HG03571 (cell line): Measurements from ENCODE around the gene EEF2.

Experiments used
- ATAC-seq: cut with Tn5 transposase; IDR thresholded peaks from one replicate; pipeline ENCODE4 v1.9.1; 2021; ENCODE audit not compliant: unreplicated experiment

EEF2 gene

DNA sequence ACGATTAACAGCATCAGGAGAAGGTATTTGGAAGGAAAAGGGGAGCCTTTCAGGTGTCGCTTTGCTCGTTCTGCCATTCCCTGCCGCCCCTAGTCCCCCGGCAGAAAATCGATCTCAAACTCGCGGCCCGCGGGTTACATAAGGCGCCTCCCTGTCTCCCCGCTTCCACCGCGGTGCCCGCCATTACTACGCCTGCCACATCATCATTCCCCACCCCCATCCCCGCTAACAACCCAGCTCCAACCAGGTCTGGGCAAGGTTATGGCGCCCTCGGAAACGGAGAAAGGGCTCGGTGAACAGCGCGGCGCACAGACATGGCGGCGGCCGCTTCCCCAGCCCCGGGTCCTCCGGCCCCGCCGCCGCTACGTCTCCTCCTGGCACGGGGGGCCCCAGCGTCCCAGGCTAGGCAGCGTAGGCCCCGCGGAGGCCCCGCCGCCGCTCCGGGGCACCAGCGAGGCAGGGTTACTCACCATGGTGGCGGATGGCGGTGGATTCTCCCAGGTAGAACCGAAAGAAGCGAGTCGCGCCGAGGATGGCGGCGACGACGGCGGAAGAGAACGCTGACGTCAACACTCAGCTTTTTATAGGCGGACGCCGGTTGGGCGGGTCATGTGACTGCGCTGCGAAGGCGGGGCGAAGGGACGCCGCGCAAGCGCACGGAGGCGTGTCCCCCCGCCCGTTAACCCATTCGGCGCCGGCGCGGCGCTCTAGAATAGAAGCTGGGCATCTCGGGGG, at the start of gene EEF2:
Gene EEF2 (minus strand): TSS at position 556 of the 735 bp plus-strand sequence. CDS start 83 bp downstream, at position 473.
- peak; percentile 40 for ATAC-seq

DNA sequence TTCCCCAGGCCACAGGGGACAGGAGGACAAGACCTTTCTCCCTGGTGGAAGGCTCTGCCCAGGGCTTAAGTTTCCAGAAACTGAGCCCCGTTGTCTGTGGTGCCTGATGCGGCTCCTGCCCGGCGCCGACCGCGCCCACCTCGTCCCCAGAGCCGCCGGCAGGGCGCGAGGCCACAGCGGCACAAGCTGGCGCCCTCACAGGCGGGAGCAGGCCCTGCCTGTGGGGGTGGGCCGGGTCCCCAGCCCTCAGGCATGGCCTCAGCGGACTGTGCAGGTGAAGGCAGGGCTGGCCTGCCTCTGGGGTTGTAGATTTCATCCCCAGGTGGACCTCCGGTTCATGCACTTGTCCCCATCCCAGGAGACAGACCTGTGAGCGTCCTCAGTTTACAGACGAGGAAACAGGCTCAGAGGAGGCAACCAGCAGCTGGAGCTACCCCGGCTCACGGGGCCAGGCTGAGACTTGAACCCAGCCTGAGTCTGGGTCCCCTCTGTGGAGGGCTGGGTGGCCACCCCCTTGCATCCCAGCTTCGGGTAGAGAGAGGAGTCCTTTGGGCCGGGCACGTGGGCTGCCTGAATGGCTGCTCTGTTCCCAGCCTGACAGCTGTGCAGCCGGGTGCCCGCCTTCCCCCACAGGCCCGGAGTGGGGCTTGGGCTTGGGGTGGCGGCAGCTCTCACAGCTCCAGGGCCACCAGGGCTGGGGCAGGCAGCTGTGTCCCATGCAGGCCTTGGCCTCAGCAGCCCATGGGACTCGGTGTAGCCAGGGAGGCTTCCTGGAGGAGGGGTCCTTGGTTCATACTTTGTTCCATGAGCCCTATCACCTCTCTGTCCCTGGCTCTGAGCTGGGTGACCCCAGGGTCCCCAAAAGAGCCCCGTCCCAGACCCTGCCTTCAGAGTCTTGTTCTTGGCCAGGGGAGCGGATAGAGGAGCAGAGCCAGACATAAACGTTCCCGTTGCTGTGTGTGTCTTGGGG, 49.1 kb upstream of the EEF2 start:
- no peak for ATAC-seq

DNA sequence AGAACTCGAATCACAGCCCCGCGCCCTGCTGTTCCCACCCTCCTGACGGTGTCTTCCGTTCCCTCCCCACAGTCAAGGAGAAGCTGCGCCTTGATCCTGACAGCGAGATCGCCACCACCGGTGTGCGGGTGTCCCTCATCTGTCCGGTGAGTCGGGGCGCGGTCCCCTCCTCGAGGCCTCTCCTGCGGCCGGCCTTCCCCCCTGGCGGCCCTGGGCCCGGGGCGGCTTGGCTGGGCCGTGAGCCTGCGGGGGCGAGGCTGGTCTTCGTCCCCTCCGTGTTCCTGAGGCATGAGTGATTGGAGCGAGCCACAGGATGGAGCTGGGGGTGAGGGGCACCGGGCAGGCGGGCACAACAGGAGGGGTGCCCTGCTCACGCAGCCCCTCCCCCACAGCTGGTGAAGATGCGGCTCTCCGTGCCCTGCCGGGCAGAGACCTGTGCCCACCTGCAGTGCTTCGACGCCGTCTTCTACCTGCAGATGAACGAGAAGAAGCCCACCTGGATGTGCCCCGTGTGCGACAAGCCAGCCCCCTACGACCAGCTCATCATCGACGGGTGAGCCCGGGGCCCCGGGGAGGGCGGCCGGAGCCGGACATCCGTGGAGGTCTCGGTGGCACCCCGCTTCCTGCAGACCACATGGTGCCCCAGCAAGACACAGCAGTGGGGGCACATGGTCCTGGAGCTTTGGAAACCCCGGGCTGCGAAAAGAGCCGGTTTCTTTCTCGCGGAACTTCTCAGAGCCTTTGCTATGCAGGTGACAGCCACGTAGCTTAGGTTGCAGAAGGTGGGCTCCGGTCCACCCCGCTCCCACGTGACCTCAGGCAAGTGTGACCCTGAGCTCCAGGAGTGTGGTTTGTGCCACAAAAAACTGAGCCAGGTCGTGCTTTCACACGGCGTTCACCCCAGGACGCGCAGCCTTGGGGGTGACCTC, 48.0 kb upstream of the EEF2 start:
- ATAC-seq = no peak

DNA sequence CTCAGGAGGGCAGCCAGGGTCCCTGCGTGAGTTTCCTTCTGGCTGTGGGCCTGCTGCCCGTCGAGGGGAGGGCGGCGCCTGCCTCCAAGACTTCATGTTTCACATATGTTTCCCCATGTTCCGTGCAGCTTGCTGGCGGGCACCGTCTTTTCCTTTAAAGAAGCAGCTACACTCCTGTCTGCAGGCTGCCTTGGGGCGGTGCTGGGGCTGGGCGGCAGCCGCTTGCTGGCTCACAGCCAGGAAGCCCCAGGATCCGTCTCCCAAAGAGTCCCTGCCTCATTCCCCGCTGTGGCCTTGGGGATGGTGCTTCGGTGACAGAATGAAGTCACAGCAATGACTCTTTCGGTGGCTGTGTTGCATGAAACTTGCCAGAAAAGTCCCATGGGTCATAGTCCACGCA, 47.2 kb upstream of the EEF2 start:
- no peak for ATAC-seq

DNA sequence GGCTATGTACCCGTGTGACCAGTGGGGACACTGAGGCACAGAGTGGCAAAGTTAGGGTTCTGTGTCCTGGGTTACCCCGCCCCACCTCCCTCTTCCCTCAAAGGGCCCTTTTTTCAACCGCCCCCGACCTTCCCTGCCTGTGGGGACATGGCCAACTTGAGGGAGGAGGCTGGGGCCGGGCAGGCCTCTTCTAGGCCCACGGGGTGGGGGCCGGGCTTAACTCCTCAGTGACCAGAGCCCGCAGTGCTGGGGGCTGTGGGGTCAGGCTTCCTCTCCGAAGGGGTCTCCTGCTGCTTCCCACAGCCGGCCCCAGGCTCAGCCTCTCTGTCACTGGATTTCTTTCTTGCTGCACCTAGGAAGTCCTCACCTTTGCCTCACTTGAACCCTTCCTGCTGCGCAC, 46.2 kb upstream of the EEF2 start:
- no peak for ATAC-seq

DNA sequence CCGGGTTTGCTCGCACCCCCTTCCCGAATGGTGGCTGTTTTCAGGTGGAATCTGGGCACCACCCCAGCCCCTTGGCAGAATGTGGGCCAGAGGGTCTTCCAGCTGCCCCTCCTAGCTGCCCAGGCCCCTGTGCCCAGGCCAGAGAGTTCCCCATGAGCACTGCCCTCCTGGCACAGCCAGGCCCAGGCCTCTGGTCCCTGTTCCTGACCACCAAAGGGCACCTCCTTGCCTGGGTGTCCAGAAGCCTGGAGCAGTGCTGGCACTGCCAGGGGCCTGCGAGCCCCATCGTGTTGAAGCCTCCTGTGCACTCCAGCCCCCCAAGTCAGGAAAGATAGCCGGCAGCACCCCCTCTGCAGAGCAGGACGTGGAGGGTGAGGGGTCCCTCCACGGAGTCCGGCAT, 45.7 kb upstream of the EEF2 start:
- ATAC-seq = no peak

DNA sequence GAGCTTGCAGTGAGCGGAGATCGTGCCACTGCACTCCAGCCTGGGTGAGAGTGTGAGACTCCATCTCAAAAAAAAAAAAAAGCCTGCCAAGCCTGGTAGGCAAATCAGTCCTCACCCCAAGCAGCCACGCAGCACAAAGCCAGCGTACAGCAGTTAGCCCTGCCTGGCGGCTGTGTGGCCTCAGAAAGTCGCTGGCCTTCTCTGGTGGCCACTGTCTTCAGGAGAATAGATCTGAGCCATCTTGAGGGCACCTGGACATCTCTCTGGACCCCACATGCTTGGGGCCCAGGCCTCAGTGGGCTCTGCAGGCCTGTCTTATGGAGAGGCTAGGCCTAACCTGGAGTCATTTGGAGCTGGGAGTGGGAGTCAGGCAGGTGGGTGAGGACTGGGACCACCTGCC, 45.3 kb upstream of the EEF2 start:
- ATAC-seq = no peak

DNA sequence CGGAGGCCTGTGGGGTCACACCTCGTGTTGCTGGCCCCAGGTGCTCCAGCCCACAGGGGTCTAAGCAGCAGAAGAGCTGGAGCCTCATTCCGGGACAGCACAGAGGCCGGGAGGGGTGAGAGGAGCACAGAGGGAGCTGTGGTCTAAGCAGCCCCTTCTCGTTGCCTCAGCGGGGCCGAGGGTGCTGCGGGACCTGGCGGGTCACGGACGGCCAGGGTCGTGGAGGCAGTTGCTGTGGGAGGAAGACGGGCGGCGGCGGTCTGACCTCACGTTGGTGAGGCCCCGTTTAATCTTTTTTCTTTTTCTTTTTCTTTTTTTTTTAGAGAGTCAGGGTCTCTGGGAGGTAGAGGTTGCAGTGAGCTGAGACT, 44.0 kb upstream of the EEF2 start:
- no peak for ATAC-seq

DNA sequence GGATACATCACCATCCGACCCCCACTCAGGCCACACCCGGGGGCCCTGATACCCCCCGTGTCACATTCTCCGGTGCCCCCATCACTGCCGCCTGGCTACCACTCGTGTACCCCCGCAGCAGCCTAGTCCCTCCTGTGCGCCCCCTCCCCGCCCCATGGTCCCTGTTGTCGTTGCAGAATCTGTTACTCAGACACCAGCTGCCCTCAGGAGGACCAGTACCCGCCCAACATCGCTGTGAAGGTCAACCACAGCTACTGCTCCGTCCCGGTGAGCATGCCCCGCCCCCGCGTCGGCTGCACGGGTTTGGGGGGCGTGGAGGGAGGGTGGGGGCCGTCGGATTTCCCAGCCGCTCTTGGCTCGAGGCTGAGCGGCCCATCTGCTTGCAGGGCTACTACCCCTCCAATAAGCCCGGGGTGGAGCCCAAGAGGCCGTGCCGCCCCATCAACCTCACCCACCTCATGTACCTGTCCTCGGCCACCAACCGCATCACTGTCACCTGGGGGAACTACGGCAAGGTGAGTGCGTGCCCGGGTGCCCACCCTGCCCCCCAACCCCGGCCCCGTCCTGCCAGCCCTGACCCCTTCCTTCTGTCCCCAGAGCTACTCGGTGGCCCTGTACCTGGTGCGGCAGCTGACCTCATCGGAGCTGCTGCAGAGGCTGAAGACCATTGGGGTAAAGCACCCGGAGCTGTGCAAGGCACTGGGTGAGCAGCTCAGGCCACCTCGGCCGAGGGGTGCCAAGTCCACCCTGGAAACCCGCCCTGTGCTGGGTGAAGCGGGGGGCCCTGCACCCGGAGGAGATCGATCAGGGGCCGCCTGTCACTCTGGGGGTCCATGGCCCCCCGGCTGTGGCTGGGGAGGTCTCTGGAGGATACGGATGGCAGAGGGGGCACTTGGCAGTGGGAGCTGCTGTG, 43.3 kb upstream of the EEF2 start:
- ATAC-seq = no peak

DNA sequence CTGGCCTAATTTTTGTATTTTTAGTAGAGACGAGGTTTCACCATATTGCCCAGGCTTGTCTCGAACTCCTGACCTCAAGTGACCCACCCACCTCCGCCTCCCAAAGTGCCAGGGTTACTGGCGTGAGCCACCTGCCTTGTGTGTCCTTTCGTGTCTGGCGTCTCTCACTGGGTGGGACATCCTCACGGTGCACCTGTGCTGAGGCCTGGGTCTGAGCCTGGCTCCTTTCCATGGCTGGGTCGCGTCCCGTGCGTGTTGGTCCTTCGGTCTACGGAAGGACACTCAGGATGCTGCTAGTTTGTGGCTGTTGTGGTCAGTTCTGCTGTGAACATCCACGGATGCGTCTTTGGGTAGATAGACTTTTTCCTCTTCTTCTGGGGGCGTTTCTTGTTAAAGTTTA, 41.9 kb upstream of the EEF2 start:
- ATAC-seq = no peak

DNA sequence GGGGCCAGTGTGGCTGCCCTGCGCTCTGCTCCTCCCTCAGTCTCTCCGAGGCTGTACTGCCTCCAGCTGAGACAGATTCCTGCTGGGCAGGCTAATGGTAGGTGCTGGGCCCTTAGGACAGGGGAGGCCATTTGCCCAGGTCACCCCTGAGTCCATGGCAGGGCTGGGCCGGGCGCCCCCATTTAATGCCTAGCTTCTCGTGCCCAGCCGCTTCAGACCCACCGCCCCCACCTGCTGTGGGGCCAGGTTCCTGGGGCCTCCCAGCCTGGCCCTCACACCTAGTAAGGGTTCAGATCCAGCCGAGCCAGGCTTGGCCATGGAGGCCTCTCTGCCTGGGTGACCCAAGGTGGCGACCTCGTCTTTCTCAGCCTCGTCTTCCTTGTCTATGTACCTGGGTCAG, 40.1 kb upstream of the EEF2 start:
- no peak for ATAC-seq

DNA sequence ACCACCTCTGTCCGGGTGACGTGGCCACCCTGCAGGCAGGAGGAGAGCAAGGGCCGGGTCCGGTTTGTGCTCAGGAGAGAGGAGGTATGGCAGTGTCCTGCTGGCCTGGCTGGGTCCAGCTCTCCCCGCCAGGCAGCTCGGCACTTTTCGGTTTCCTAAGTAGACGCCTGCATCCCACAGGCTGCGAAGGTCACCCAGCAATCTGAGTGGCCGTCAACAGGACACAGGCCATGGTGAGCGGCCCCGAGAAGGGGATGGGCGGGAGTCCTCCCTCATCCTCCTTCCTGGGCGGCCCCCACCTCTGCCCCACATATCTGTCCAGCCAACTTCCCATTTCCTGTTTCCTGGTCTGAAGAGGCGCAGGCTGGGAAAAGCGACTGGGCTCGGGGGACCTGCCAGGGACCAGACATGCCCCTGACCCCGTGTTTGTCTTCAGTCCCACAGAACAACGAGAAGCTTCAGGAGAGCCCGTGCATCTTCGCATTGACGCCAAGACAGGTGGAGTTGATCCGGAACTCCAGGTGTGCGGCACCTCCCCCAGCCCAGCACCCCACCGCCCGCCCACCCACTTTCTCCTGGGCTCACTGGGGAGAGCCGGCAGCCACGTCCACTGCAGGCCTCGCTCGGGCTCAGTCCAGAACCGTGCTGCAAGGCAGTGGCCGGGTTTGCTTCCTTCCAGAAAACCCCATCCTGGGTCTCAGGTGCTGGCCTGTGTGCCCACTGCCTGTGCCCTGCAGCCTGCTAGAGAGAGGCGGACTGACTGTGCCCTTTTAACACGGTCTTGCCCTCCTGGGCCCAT, 38.5 kb upstream of the EEF2 start:
- no peak for ATAC-seq

DNA sequence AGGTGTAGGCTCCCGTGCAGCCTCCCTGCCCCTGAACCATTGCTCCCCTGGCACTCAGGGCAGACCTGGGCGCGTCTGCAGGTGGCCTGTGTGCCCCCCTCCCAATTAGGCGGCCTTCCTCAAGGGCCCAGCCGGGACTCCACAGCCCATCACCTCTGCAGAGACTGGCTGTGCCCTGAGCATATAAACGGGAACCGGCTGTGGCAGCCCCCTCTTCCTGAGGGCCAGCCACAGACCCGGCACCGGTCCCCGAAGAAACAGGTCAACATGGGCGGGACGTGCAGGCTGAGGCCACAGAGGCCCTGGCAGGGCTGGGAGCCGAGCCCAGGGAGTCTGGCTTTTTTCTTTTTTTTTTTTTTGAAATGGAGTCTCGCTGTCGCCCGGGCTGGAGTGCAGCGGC, 34.3 kb upstream of the EEF2 start:
- ATAC-seq = no peak

DNA sequence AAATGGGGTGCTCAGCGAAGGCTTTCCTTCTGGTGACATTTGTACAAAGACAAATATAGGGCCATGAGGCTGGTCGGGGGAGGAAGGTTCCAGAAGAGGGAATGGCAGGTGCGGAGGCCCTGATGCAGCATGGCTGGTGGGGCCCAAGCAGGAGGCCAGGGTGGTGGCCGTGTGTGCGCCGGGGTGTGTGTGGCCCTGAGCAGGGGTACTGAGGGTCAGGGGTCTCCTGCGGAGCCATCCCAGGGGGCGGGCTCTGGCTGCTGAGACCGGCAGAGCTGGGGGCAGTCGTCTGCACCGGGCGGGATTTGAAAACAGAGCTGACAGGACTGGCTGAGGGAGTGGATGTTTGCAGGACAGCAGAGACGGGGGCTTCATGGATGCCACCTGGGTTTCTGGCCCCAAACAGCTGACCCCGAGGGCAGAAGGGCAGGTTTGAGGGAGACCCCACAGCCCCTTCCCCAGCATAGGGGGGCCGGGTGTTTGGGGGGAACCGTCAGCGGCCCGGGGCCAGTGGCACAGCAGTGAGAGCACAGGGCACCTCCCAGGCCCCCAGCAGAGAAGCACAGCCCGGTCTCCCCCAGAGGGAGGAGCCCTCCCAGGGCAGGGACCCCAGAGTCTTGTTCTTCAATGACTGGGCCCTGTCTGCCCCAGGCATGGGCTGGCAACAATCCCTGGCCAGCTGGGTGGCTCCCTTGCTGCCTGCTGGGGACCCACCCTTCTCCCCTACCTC, 33.7 kb upstream of the EEF2 start:
- ATAC-seq = no peak

DNA sequence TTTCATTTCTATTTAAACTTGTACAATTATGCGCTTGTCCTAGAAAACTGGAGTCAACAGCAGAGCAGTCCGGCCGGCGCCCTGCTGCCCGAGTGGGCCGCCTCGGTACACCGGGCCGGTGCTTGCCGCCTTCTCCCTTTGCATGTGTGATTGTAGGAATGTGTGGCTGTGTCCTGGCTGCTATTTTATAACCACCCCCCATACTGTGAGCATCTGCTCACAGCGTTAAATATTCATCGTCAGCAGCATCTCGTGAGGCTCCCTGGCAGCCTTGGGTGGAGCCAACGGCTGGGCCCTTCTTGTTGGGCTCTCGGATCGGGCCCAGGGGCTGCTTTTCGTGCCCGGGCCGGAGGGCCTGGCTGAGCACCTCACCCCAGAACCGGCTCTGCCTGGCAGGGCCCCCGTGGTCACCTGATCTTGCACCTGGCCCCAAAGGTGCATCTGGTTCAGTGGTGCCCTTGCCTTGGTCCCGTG, 32.9 kb upstream of the EEF2 start:
- no peak for ATAC-seq

DNA sequence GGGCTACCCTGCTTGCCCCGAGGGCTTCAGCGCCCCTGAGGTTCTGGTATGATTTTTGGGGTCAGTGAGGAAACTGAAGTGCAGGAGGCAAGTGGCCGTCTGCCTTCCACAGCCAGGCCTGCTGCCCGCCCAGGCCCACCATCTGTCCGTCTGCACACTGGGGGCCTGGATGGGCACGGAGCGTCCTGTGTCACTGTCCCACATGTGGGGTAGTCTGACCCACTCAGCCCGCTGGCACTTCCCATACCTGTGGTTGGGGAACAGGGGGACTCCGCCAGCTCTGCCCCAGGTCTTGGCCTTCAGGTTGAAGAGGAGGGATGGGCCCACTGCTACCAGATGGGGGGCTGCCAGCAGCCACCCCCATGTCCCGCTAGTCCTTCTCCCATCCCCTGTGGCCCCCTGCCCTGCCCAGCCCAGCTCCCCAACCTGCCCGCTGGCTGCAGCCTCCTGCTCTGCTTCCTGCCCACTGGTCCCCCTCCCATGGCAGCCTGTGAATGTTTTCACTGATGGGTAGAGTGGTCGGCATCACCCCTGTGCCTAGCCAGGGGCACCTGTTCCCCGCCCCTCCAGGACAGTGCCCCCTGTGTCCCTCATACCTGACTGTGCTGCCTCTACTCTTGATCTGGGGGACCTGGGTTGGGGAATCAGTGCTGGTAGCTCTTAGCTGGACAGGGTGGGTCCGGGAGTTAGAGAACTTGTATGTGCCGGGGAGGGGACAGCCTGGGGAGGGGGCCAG, 31.8 kb upstream of the EEF2 start:
- no peak for ATAC-seq

DNA sequence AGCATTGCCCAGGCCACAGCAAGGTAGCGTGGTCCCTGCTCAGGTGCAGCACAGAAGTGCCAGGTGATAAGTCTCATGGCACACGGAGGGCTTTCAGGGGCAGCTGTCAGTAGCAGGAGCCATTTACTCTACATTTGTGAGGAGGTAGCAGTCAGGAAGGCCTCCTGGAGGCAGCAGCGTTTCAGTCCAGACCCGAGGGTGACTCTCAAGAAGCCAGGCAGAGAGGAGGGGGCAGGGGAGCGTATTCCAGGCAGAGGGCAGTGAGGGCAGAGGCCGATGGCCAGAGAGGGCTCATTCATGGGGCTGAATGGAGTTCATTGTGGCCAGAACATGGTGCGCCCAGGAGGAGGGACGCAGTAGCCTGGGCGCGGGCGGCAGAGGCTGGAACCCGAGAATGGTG, 31.2 kb upstream of the EEF2 start:
- no peak for ATAC-seq
